WTC11 (cell line): Measurements from ENCODE around the gene GRAMD1B. TPM values are rescaled to one million over a fixed set of nuclear protein-coding genes. Genes with fewer than 3 reads are reported as not detected.

Source experiments
- ATAC-seq: fragments of 200-7000 bp; cut with Tn5 transposase; 2 replicates; pipeline ENCODE4 v1.10.0; 2021; ENCODE audit warnings: mild to moderate bottlenecking, moderate library complexity
- CTCF ChIA-PET: fragments of 300-600 bp; sonication (Branson Sonifier 250); formaldehyde crosslinking; loops from one replicate; lab custom pipeline; 2021; ENCODE audit warnings: antibody characterized with exemption; lab: Charles Lee
- POLR2A ChIA-PET: fragments of 350-600 bp; sonication (Branson Sonifier 250); formaldehyde crosslinking; loops from one replicate; lab custom pipeline; 2021; ENCODE audit warnings: antibody characterized with exemption; lab: Charles Lee
- DNase-seq: peaks from one replicate; pipeline ENCODE4 v3.0.0; 2021; ENCODE audit warnings: low spot score
- H3K27ac Mint-ChIP-seq: 2 replicates; pipeline ENCODE4 v1.8.0; 2021; ENCODE audit warnings: mixed read lengths
- H3K27me3 Mint-ChIP-seq: 2 replicates; pipeline ENCODE4 v1.8.0; 2021; ENCODE audit warnings: low read depth, mild to moderate bottlenecking, moderate library complexity, mixed read lengths
- H3K36me3 Mint-ChIP-seq: 2 replicates; pipeline ENCODE4 v1.8.0; 2021; ENCODE audit warnings: mixed read lengths
- H3K4me1 Mint-ChIP-seq: 2 replicates; pipeline ENCODE4 v1.8.0; 2022; ENCODE audit warnings: mixed read lengths
- H3K4me3 Mint-ChIP-seq: 2 replicates; pipeline ENCODE4 v1.8.0; 2021; ENCODE audit warnings: mild to moderate bottlenecking, moderate library complexity, mixed read lengths
- H3K9me3 Mint-ChIP-seq: 2 replicates; pipeline ENCODE4 v1.8.0; 2021; ENCODE audit warnings: mixed read lengths
- ESRRA ChIP-seq: sonication (generic); formaldehyde crosslinking; IDR thresholded peaks from 2 replicates; pipeline ENCODE4 v1.8.1; 2022; ENCODE audit warnings: mild to moderate bottlenecking, missing genetic modification reagents, borderline replicate concordance
- FOXK1 ChIP-seq: sonication (generic); formaldehyde crosslinking; IDR thresholded peaks from 2 replicates; pipeline ENCODE4 v1.8.0; 2022; ENCODE audit warnings: mild to moderate bottlenecking, moderate library complexity, missing genetic modification reagents
- GABPB1 ChIP-seq: sonication (generic); formaldehyde crosslinking; IDR thresholded peaks from 2 replicates; pipeline ENCODE4 v1.8.1; 2023; ENCODE audit warnings: mild to moderate bottlenecking, missing genetic modification reagents
- HMGA2 ChIP-seq: fragments of 250-450 bp; sonication (Bioruptor Pico); IDR thresholded peaks from 2 replicates; pipeline ENCODE4 v1.4.0; 2021; ENCODE audit warnings: mild to moderate bottlenecking, moderate library complexity
- IRF1 ChIP-seq: sonication (generic); formaldehyde crosslinking; IDR thresholded peaks from 2 replicates; pipeline ENCODE4 v1.8.0; 2023; ENCODE audit warnings: missing genetic modification reagents
- MAX ChIP-seq: sonication (generic); formaldehyde crosslinking; IDR thresholded peaks from 2 replicates; pipeline ENCODE4 v1.8.0; 2022; ENCODE audit warnings: mild to moderate bottlenecking, missing genetic modification reagents
- NR3C1 ChIP-seq: sonication (generic); formaldehyde crosslinking; conservative IDR thresholded peaks from 2 replicates; pipeline ENCODE4 v1.8.1; 2023; ENCODE audit warnings: low read depth, mild to moderate bottlenecking, missing genetic modification reagents
- PRRX2 ChIP-seq: fragments of 250-450 bp; sonication (Bioruptor Pico); IDR thresholded peaks from 2 replicates; pipeline ENCODE4 v1.8.0; 2021; ENCODE audit warnings: mild to moderate bottlenecking
- SMAD3 ChIP-seq: sonication (generic); formaldehyde crosslinking; IDR thresholded peaks from 2 replicates; pipeline ENCODE4 v1.8.0; 2022; ENCODE audit warnings: missing genetic modification reagents, mild to moderate bottlenecking, borderline replicate concordance
- SP1 ChIP-seq: sonication (generic); formaldehyde crosslinking; conservative IDR thresholded peaks from 2 replicates; pipeline ENCODE4 v1.8.1; 2022; ENCODE audit warnings: missing genetic modification reagents
- TEAD1 ChIP-seq: sonication (generic); formaldehyde crosslinking; IDR thresholded peaks from 2 replicates; pipeline ENCODE4 v1.8.0; 2022; ENCODE audit warnings: mild to moderate bottlenecking, missing genetic modification reagents
- TEAD4 ChIP-seq: sonication (generic); formaldehyde crosslinking; IDR thresholded peaks from 2 replicates; pipeline ENCODE4 v1.8.0; 2022; ENCODE audit warnings: mild to moderate bottlenecking, missing genetic modification reagents
- ZNF121 ChIP-seq: sonication (generic); formaldehyde crosslinking; IDR thresholded peaks from 2 replicates; pipeline ENCODE4 v1.8.0; 2023; ENCODE audit warnings: missing genetic modification reagents
- ZNF232 ChIP-seq: sonication (generic); formaldehyde crosslinking; IDR thresholded peaks from 2 replicates; pipeline ENCODE4 v1.8.0; 2022; ENCODE audit warnings: mild to moderate bottlenecking, missing genetic modification reagents
- ZNF317 ChIP-seq: sonication (generic); formaldehyde crosslinking; IDR thresholded peaks from 2 replicates; pipeline ENCODE4 v1.8.1; 2023; ENCODE audit warnings: low read depth, mild to moderate bottlenecking, moderate library complexity, missing genetic modification reagents, borderline replicate concordance
- ZNF396 ChIP-seq: fragments of 250-450 bp; sonication (Bioruptor Pico); IDR thresholded peaks from 2 replicates; pipeline ENCODE4 v1.8.0; 2021; ENCODE audit warnings: mild to moderate bottlenecking, moderate library complexity, borderline replicate concordance
- ZNF416 ChIP-seq: fragments of 250-450 bp; sonication (Bioruptor Pico); IDR thresholded peaks from 2 replicates; pipeline ENCODE4 v1.9.0; 2021; ENCODE audit warnings: mild to moderate bottlenecking, inconsistent platforms
- ZSCAN18 ChIP-seq: fragments of 250-450 bp; sonication (Bioruptor Pico); IDR thresholded peaks from 2 replicates; pipeline ENCODE4 v2.1.2; 2022; ENCODE audit warnings: mild to moderate bottlenecking, moderate library complexity
- total RNA-seq: library from RNA; stranded (reverse); gene quantifications from 3 replicates; pipeline ENCODE4 v1.2.3, GENCODE V29; 2021
- TF ChIP-seq, protein P1 (sequence below): fragments of 250-450 bp; sonication (Bioruptor Pico); IDR thresholded peaks from 2 replicates; pipeline ENCODE4 v1.9.0; 2021; ENCODE audit warnings: mild to moderate bottlenecking
- TF ChIP-seq, protein P2 (sequence below): sonication (generic); formaldehyde crosslinking; IDR thresholded peaks from 2 replicates; pipeline ENCODE4 v1.8.1; 2022; ENCODE audit warnings: low read depth, mild to moderate bottlenecking, moderate library complexity, missing genetic modification reagents, borderline replicate concordance
- TF ChIP-seq, protein P3 (sequence below): sonication (generic); formaldehyde crosslinking; IDR thresholded peaks from 2 replicates; pipeline ENCODE4 v1.8.1; 2023; ENCODE audit warnings: mild to moderate bottlenecking, missing genetic modification reagents, borderline replicate concordance

GRAMD1B gene
- total RNA-seq, 1 experiment from 2014 or later = 31.5 TPM

DNA sequence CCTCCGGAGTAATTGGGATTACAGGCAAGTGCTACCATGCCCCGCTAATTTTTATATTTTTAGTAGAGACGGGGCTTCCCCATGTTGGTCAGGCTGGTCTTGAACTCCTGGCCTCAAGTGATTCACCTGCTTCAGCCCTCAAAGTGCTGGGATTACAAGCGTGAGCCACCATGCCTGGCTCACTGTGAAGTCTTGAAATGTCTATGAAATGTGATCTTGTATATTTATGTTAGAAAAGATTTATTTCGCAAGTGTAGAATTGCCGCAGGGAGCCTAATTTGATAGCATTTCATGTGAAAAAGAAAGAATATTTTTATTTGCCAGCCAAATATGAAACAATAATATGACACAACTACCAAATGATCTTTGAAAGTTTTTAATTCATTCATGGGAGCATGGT lies 52.1 kb downstream of the GRAMD1B start:
- ATAC-seq (no peak), DNase-seq (no peak)
- H3K4me3 Mint-ChIP-seq = no peak overlapping the region
- no peak overlapping the region for H3K27ac Mint-ChIP-seq
- TF ChIP-seq ZSCAN18 (CRISPR knock-in tag) = no peak
- TF ChIP-seq ZNF396 (CRISPR knock-in tag) = no peak
- TF ChIP-seq, protein P1, sequence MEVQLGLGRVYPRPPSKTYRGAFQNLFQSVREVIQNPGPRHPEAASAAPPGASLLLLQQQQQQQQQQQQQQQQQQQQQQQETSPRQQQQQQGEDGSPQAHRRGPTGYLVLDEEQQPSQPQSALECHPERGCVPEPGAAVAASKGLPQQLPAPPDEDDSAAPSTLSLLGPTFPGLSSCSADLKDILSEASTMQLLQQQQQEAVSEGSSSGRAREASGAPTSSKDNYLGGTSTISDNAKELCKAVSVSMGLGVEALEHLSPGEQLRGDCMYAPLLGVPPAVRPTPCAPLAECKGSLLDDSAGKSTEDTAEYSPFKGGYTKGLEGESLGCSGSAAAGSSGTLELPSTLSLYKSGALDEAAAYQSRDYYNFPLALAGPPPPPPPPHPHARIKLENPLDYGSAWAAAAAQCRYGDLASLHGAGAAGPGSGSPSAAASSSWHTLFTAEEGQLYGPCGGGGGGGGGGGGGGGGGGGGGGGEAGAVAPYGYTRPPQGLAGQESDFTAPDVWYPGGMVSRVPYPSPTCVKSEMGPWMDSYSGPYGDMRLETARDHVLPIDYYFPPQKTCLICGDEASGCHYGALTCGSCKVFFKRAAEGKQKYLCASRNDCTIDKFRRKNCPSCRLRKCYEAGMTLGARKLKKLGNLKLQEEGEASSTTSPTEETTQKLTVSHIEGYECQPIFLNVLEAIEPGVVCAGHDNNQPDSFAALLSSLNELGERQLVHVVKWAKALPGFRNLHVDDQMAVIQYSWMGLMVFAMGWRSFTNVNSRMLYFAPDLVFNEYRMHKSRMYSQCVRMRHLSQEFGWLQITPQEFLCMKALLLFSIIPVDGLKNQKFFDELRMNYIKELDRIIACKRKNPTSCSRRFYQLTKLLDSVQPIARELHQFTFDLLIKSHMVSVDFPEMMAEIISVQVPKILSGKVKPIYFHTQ = no peak
- peaks cover 7% of the 10 kb centered on the region for H3K36me3 Mint-ChIP-seq
- CTCF ChIA-PET = interaction anchor here (1.1 to 1.7 kb wide), 2 partner anchors 8 to 75 kb away, joined by 3 to 10 read pairs; no protein-coding TSS in a partner anchor
- POLR2A ChIA-PET = no interaction called here
- no peaks in the 10 kb centered on the region for H3K27me3 Mint-ChIP-seq
- H3K9me3 Mint-ChIP-seq = no peaks in the 10 kb centered on the region
- peaks cover 23% of the 10 kb centered on the region for H3K4me1 Mint-ChIP-seq

DNA sequence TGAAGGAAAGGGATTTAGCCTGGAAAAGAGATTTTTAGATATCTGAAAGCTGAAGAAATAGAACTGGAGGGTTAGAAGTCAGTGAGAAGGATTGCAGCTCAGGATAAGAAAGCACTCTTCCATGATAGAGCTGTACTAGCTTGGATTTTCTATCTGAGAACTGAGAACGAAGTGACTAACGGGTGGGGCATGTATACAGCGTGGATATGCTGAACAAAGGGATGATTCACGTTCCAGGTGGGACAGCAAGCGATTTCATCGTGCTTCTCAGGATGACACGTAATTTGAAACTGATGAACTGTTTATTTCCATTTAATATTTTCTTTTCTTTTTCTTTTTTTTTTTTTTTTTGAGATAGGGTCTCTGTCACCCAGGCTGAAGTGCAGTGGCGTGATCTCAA lies 53.0 kb downstream of the GRAMD1B start:
- Mint-ChIP-seq H3K4me3 (no peak overlapping the region), H3K27me3 (no peaks in the 10 kb centered on the region), H3K4me1 (peaks cover 22% of the 10 kb centered on the region)
- TF ChIP-seq NR3C1 (CRISPR knock-in tag) = no peak
- TF ChIP-seq MAX (CRISPR knock-in tag) = no peak
- no peak for TF ChIP-seq FOXK1 (CRISPR knock-in tag)
- TF ChIP-seq, protein P2, sequence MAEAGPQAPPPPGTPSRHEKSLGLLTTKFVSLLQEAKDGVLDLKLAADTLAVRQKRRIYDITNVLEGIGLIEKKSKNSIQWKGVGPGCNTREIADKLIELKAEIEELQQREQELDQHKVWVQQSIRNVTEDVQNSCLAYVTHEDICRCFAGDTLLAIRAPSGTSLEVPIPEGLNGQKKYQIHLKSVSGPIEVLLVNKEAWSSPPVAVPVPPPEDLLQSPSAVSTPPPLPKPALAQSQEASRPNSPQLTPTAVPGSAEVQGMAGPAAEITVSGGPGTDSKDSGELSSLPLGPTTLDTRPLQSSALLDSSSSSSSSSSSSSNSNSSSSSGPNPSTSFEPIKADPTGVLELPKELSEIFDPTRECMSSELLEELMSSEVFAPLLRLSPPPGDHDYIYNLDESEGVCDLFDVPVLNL (CRISPR knock-in tag) = no peak
- TF ChIP-seq ZSCAN18 (CRISPR knock-in tag) = no peak
- TF ChIP-seq TEAD1 (CRISPR knock-in tag) = no peak
- no peak for TF ChIP-seq ZNF416 (CRISPR knock-in tag)
- TF ChIP-seq SMAD3 (CRISPR knock-in tag) = no peak
- TF ChIP-seq, all 79 proteins: peak for 0
- Mint-ChIP-seq H3K9me3 (no peaks in the 10 kb centered on the region), H3K27ac (no peak overlapping the region), H3K36me3 (peaks cover 7% of the 10 kb centered on the region)
- ChIA-PET CTCF (interaction anchor here (2.2 kb wide), 1 partner anchor 76 kb away, joined by 12 read pairs; no protein-coding TSS in a partner anchor), POLR2A (no interaction called here)
- ATAC-seq (no peak), DNase-seq (no peak)

DNA sequence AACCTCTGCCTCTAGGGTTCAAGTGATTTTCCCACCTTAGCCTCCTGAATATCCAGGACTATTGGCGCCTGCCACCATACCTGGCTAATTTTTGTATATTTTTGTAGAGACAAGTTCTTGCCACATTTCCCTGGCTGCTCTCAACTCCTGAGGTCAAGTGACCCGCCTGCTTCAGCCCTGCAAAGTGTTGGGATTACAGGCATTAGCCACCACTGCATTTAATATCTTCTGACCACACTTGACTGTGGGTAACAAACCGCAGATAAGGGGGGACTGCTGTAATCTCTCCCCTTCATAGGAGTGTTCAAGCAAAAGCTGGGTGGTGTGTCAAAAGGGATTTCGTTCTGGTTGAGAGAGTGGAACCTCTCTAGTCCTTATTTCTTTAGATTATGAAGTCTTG lies 53.4 kb downstream of the GRAMD1B start:
- no peak for DNase-seq
- Mint-ChIP-seq H3K36me3 (peaks cover 7% of the 10 kb centered on the region), H3K4me1 (peaks cover 19% of the 10 kb centered on the region), H3K27ac (no peak overlapping the region), H3K9me3 (no peaks in the 10 kb centered on the region), H3K27me3 (no peaks in the 10 kb centered on the region), H3K4me3 (no peak overlapping the region)
- ATAC-seq = no peak
- POLR2A ChIA-PET = no interaction called here
- CTCF ChIA-PET = interaction anchor here (1.2 to 2.2 kb wide), 2 partner anchors 76 to 94 kb away, joined by 4 to 12 read pairs; no protein-coding TSS in a partner anchor
- no peak for TF ChIP-seq SP1
- no peak for TF ChIP-seq IRF1 (CRISPR knock-in tag)
- TF ChIP-seq ESRRA (CRISPR knock-in tag) = no peak
- no peak for TF ChIP-seq FOXK1 (CRISPR knock-in tag)
- TF ChIP-seq, protein P3, sequence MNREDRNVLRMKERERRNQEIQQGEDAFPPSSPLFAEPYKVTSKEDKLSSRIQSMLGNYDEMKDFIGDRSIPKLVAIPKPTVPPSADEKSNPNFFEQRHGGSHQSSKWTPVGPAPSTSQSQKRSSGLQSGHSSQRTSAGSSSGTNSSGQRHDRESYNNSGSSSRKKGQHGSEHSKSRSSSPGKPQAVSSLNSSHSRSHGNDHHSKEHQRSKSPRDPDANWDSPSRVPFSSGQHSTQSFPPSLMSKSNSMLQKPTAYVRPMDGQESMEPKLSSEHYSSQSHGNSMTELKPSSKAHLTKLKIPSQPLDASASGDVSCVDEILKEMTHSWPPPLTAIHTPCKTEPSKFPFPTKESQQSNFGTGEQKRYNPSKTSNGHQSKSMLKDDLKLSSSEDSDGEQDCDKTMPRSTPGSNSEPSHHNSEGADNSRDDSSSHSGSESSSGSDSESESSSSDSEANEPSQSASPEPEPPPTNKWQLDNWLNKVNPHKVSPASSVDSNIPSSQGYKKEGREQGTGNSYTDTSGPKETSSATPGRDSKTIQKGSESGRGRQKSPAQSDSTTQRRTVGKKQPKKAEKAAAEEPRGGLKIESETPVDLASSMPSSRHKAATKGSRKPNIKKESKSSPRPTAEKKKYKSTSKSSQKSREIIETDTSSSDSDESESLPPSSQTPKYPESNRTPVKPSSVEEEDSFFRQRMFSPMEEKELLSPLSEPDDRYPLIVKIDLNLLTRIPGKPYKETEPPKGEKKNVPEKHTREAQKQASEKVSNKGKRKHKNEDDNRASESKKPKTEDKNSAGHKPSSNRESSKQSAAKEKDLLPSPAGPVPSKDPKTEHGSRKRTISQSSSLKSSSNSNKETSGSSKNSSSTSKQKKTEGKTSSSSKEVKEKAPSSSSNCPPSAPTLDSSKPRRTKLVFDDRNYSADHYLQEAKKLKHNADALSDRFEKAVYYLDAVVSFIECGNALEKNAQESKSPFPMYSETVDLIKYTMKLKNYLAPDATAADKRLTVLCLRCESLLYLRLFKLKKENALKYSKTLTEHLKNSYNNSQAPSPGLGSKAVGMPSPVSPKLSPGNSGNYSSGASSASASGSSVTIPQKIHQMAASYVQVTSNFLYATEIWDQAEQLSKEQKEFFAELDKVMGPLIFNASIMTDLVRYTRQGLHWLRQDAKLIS (CRISPR knock-in tag) = no peak
- TF ChIP-seq NR3C1 (CRISPR knock-in tag) = no peak
- TF ChIP-seq ZNF121 (CRISPR knock-in tag) = no peak
- TF ChIP-seq ZNF232 (CRISPR knock-in tag) = no peak
- TF ChIP-seq PRRX2 (CRISPR knock-in tag) = no peak
- TF ChIP-seq TEAD4 = no peak
- no peak for TF ChIP-seq HMGA2 (CRISPR knock-in tag)
- no peak for TF ChIP-seq GABPB1
- no peak for TF ChIP-seq ZNF317 (CRISPR knock-in tag)
